Left renal pelvis (tissue), 4 donors: ENCODE results near the gene VAC14. TPM values are rescaled to one million over a fixed set of nuclear protein-coding genes. Genes with fewer than 3 reads are reported as not detected.

Experiments
- DNase-seq, 4 donors: peaks; one replicate each; pipeline ENCODE4 v3.0.0-alpha.2; 2013; ENCODE audit warnings: low read depth in 4 of 4, low spot score in 3 of 4
- polyA plus RNA-seq, 4 donors: library from polyadenylated mRNA; unstranded; fragments of 120-200 nt; gene quantifications; one replicate each; pipeline ENCODE4 v1.2.1, GENCODE V29; 2013; ENCODE audit not compliant: insufficient read length in 4 of 4

Gene VAC14
- polyA plus RNA-seq, 4 donors: 24.3 to 42.0 (median 37.9) TPM

GRCh38 chr16:70711211-70712031 is 89.5 kb downstream of the VAC14 start:
- DNase-seq: no peak

GRCh38 chr16:70710422-70711210 is 90.3 kb downstream of the VAC14 start:
- DNase-seq: no peak

DNA sequence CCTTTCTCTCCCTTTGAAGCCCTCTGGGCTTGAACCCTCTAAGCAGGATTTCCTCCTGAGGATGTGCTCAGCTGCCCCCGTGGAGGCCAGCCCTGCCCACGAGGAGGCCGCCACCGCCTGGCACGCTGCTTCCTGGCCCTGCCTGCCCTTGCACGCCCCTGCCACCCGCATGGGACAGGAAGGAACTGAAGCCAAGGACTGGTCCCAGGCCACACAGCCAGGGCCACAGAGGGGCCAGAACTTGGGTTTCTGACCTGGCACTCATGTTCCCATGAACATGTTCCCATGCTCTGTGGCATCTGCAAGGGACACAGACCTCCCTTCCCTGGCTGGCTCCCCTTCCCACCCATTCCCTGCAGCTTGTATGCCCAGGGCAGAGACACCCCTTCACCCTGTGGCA is 91.0 kb downstream of the VAC14 start:
- DNase-seq: no peak

GRCh38 chr16:70709457-70709856 is 91.5 kb downstream of the VAC14 start:
- DNase-seq: no peak

GRCh38 chr16:70708366-70709246 is 92.4 kb downstream of the VAC14 start:
- no peak for DNase-seq

- no peak for DNase-seq
Observed at GRCh38 chr16:70706948-70707465, 94.0 kb downstream of the VAC14 start.

GRCh38 chr16:70705056-70705455 is 95.9 kb downstream of the VAC14 start:
- no peak for DNase-seq

- DNase-seq: no peak
Observed at GRCh38 chr16:70704586-70704985, 96.4 kb downstream of the VAC14 start.

- DNase-seq: no peak
Observed at GRCh38 chr16:70703835-70704381, 97.0 kb downstream of the VAC14 start.

GRCh38 chr16:70703041-70703834 is 97.7 kb downstream of the VAC14 start:
- DNase-seq: no peak

DNA sequence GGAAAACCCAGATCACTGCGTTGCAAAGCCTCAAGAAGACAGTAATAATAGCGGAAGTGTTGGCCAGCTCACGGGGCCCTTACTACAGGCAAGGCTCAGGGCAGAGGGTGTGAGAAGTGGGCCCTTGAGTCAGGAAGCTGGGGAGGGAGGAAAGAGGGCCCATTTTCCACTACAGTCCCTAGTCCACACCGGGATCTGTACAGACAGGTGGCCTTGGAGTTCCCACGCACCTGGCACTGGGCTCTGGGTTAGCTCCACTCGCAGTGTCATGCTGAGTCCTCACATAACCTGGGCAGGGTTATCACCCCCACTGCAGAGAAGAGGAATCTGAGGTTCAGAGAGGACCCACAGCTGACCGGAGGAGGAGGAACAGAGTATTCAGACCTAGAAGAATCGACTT is 98.3 kb downstream of the VAC14 start:
- DNase-seq: no peak

- no peak for DNase-seq
Observed at GRCh38 chr16:70701998-70702397, 99.0 kb downstream of the VAC14 start.

DNA sequence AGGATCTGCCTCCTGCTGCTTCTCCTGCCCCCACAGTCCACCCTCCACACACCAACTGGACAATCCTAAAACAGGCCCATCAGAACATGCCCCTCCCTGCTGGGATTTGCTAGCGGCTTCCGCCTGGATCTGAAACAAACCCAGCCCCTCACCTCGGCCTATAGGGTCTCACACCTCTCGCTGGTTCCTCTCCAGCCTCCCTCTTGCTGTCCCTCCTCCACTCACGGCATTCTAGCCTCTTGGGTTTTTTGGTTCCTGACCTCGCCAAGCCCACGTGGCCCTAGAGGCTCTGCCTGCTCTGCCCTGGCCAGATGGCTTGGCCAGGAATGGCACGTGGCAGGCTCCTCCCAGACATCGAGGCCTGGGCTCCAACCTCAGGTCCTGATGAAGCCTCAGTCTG is 99.4 kb downstream of the VAC14 start:
- no peak for DNase-seq

- DNase-seq: no peak
Observed at GRCh38 chr16:70701036-70701435, 99.9 kb downstream of the VAC14 start.

DNA sequence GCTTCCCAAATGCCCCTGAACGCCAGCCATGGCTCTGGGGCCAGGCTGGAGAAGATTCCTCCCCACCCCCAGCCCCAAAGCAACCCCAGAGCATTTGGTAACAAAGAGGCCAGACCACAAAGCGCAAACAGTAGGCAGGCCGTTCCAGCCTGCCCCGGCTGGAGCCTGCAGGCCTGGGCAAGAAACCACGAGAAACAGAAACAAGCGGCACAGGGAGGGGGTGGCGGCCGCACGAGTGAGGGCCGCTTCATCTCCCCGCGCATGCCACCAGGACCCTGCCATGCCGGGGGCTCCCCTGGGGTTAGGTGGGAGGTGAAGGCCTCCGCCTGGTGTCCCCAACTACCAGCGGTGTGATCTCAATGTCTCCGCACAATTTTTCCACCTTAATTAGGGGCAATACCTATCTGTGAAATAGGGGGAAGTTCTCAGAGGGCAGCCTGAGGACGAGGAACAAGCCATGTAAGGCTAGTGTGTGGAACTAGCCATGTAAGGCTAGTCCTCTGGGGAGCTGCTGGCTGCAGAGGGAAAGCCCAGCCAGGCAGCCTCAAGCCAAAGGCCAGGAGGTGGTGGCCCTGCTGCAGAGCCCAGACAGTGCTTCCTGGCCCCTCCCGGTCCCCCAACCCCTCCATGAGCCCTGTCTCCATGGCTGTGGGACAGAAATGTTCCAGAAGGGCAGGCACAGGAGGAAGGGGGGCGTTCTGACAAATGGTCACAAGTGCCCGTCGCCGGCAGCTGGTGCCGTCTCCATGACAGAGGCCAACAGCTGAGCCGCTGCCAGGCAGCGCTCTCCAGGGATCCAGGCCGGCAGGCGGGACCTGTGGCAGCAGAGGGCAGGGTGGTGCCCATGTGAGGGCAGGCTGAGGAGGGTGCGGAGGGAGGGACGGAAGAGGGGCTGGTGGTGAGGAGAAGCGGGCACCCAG is 100.6 kb downstream of the VAC14 start:
- DNase-seq: no peak

- no peak for DNase-seq
Observed at GRCh38 chr16:70699696-70700095, 101.3 kb downstream of the VAC14 start.

DNA sequence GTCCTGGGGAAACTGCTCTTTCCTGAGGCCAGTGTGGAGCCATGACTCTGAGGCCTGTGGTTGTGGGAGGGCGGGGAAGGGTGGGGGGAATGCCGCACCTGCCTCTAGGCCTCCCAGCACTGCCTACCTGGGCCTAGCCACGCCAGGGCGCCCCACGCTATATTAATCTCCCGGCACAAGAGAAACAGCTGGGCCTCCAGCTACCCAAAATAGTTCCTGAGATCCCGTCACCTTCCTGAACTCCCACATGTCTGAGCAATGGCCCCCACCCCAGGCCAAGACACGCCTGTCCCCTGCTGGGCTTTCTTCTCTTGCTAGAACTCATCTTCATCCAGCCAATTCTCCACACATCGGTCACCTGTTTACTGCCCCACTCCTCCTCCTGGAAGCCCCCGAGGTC is 102.1 kb downstream of the VAC14 start:
- no peak for DNase-seq

DNA sequence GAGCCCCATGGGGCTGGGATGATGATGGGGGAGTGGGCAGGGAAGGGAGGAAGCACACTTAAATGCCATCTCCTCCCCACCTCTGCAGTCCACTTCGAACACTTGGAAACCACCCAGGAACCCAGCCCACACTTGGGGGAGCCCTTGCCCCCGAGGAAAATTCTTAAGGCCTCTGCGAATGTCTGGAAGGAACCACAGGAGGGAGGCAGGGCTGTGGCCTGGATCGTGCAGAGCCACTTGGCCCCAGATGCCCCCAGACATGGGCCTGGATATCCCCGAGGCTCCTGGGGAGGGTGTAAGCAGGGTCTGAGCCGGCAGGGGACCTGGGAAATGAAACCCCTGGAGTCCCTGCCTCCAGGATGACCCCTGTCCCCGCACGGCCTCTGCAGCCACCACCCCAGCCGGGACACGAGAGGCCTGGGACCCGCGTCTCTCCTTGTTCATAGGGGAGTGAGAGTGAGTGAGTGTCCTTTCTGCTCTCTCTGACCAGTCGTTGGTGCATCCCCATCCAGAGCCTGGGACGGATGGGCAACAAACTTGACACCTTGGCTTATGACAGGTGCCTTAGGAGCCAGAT is 103.3 kb downstream of the VAC14 start:
- DNase-seq: no peak
